Mammary epithelial cell (primary cell): ENCODE data around the gene KIAA1958.

Source experiments
- EZH2 ChIP-seq: IDR thresholded peaks from 2 replicates; pipeline ENCODE4 v1.6.1; 2012; ENCODE audit warnings: low read length, inconsistent platforms, borderline replicate concordance
- TF ChIP-seq, protein P1 (sequence below), 2 donors: IDR thresholded peaks in 1 of 2; conservative IDR thresholded peaks in 1 of 2; 2 replicates each; pipeline ENCODE4 v1.5.1; 2011 to 2012; ENCODE audit warnings: inconsistent platforms in 2 of 2, low read length in 2 of 2, mild to moderate bottlenecking in 2 of 2, control low read depth in 1 of 2, low read depth in 1 of 2; ENCODE audit not compliant: insufficient read depth in 1 of 2; ENCODE audit errors: extremely low read depth in 1 of 2

DNA sequence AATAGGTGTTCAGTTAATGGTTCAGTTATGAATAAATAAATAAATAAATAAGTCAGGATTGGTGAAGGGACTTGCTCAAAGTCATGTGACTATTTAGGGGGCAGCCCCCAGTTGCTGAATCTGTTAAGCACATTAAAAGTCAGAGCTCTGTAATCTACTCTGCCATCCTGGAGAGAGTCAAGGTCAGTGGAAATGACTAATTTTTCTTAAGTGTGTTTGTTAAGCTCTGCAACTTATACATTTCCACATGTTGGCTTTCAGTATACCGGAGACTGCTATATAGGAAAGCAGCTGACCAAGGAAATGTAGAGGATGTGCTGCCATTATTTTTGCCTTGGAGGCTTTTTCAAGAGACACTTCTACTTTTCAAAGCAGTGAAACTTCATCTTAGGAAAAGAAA lies 57.9 kb downstream of the KIAA1958 start:
- TF ChIP-seq, protein P1, sequence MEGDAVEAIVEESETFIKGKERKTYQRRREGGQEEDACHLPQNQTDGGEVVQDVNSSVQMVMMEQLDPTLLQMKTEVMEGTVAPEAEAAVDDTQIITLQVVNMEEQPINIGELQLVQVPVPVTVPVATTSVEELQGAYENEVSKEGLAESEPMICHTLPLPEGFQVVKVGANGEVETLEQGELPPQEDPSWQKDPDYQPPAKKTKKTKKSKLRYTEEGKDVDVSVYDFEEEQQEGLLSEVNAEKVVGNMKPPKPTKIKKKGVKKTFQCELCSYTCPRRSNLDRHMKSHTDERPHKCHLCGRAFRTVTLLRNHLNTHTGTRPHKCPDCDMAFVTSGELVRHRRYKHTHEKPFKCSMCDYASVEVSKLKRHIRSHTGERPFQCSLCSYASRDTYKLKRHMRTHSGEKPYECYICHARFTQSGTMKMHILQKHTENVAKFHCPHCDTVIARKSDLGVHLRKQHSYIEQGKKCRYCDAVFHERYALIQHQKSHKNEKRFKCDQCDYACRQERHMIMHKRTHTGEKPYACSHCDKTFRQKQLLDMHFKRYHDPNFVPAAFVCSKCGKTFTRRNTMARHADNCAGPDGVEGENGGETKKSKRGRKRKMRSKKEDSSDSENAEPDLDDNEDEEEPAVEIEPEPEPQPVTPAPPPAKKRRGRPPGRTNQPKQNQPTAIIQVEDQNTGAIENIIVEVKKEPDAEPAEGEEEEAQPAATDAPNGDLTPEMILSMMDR (conservative IDR thresholded peaks at IDR 0.05 in 1 of 2, IDR thresholded peaks at IDR 0.05 in 1 of 2; ENCODE audit: extremely low read depth in 1 of 2, insufficient read depth in 1 of 2, low read depth in 1 of 2, low read length in 2 of 2): no peak
- no peak for TF ChIP-seq EZH2
